MM.1S (cell line): ENCODE data around the gene GPR153.

Source experiments
- DNase-seq: peaks from one replicate; pipeline ENCODE4 v3.0.0-alpha.2; 2015
- H2AFZ ChIP-seq: fragments of 300-600 bp; sonication (generic); 2 replicates; pipeline ENCODE4 v1.6.0; 2016; ENCODE audit warnings: antibody characterized with exemption, low read length
- H3F3A ChIP-seq: fragments of 300-600 bp; sonication (generic); 2 replicates; pipeline ENCODE4 v1.6.1; 2016; ENCODE audit warnings: mild to moderate bottlenecking, antibody characterized with exemption, low read length, moderate library complexity, mixed read lengths; ENCODE audit not compliant: insufficient read depth
- H3K27ac ChIP-seq: fragments of 300-600 bp; sonication (generic); 2 replicates; pipeline ENCODE4 v1.5.1; 2016; ENCODE audit warnings: mild to moderate bottlenecking, low read length
- H3K27me3 ChIP-seq: fragments of 300-600 bp; sonication (generic); replicated peaks from 2 replicates; pipeline ENCODE4 v1.6.0; 2016; ENCODE audit warnings: low read length; ENCODE audit not compliant: insufficient read depth
- H3K36me3 ChIP-seq: fragments of 300-600 bp; sonication (generic); replicated peaks from 2 replicates; pipeline ENCODE4 v1.6.1; 2016; ENCODE audit warnings: mild to moderate bottlenecking, low read length, mixed read lengths; ENCODE audit not compliant: insufficient read depth
- H3K4me1 ChIP-seq: fragments of 300-600 bp; sonication (generic); 2 replicates; pipeline ENCODE4 v1.6.1; 2016; ENCODE audit warnings: low read length, mixed read lengths
- H3K4me2 ChIP-seq: fragments of 300-600 bp; sonication (generic); 2 replicates; pipeline ENCODE4 v1.6.0; 2016; ENCODE audit warnings: low read depth, low read length
- H3K4me3 ChIP-seq: fragments of 300-600 bp; sonication (generic); 2 replicates; pipeline ENCODE4 v1.5.1; 2016; ENCODE audit warnings: low read length, mixed read lengths
- H3K79me2 ChIP-seq: fragments of 300-600 bp; sonication (generic); 2 replicates; pipeline ENCODE4 v1.6.1; 2016; ENCODE audit warnings: mixed run types, low read length, mixed read lengths
- H3K9ac ChIP-seq: fragments of 300-600 bp; sonication (generic); 2 replicates; pipeline ENCODE4 v1.6.1; 2016; ENCODE audit warnings: low read length, mixed read lengths
- H3K9me2 ChIP-seq: fragments of 300-600 bp; sonication (generic); replicated peaks from 2 replicates; pipeline ENCODE4 v1.6.1; 2016; ENCODE audit warnings: mild to moderate bottlenecking, low read length, mixed read lengths; ENCODE audit not compliant: insufficient read depth
- H3K9me3 ChIP-seq: fragments of 300-600 bp; sonication (generic); replicated peaks from 2 replicates; pipeline ENCODE4 v1.6.1; 2016; ENCODE audit warnings: mild to moderate bottlenecking, low read length, mixed read lengths; ENCODE audit not compliant: insufficient read depth
- H4K20me1 ChIP-seq: fragments of 300-600 bp; sonication (generic); 2 replicates; pipeline ENCODE4 v1.6.1; 2016; ENCODE audit warnings: mild to moderate bottlenecking, low read length, moderate library complexity, mixed read lengths; ENCODE audit not compliant: insufficient read depth
- EZH2 ChIP-seq: fragments of 300-600 bp; sonication (generic); optimal IDR thresholded peaks from 2 replicates; pipeline ENCODE3; 2017; ENCODE audit warnings: low read depth, mild to moderate bottlenecking, antibody characterized with exemption, low read length, mixed read lengths
- EZH2phosphoT487 ChIP-seq: fragments of 300-600 bp; sonication (generic); IDR thresholded peaks from 2 replicates; pipeline ENCODE4 v1.6.1; 2018; ENCODE audit warnings: antibody characterized with exemption, low read length
- TF ChIP-seq, protein P1 (sequence below): fragments of 300-600 bp; sonication (generic); IDR thresholded peaks from 2 replicates; pipeline ENCODE4 v1.5.1; 2016; ENCODE audit warnings: antibody characterized with exemption, low read length, mixed read lengths

Gene GPR153

DNA sequence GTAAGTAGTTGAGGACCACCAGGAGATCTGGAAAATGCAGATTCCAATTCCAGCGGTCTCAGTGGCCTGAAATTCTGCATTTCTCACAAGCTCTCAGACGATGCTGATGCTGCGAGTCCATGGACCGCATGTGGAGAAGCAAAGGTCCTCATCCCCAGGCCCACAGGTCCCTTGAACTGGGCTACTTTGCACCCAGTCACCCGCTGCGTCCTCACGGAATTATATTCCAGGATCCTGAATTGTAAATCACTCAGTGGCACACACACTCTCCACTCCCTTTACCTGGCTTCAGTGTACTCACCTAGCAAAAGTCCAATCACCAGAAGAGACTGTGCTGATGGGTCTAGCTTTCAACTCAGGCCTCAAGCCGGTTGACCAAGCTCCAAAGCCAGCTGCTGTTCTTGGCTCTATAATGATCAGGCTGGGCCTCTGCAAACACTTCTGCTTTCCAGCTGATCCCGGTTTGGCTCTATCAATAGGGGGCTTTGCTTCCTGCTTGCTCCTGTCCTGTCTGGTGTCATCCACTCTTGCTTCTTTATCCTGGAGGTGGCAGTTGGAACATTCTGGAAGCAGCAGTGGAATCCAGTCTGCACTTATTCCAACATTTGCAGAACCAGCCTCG lies 60.6 kb downstream of the GPR153 start:
- peak overlapping the region; percentile 56 for H3K4me2 ChIP-seq
- H3K4me1 ChIP-seq = peaks cover 19% of the 10 kb centered on the region
- peaks cover 41% of the 10 kb centered on the region for H3K79me2 ChIP-seq
- H3K9me3 ChIP-seq = no peaks in the 10 kb centered on the region
- TF ChIP-seq EZH2 = no peak
- H3K9ac ChIP-seq = peak overlapping the region; percentile 98; the same call in 1 of the 2 replicates
- no peaks in the 10 kb centered on the region for H3K27me3 ChIP-seq
- no peak for DNase-seq
- peak overlapping the region; percentile 97 for H3K4me3 ChIP-seq
- H3K9me2 ChIP-seq = no peaks in the 10 kb centered on the region
- H3K36me3 ChIP-seq = no peaks in the 10 kb centered on the region; the same call in 1 of the 2 replicates
- H3K27ac ChIP-seq = 0 out of 2 replicates have a peak overlapping the region, but pooled peaks have one; percentile 36
- no peaks in the 10 kb centered on the region for H3F3A ChIP-seq
- peak overlapping the region; percentile 92 for H2AFZ ChIP-seq
- 0 out of 2 replicates have a peak, but pooled peaks cover 9% of the 10 kb centered on the region for H4K20me1 ChIP-seq

DNA sequence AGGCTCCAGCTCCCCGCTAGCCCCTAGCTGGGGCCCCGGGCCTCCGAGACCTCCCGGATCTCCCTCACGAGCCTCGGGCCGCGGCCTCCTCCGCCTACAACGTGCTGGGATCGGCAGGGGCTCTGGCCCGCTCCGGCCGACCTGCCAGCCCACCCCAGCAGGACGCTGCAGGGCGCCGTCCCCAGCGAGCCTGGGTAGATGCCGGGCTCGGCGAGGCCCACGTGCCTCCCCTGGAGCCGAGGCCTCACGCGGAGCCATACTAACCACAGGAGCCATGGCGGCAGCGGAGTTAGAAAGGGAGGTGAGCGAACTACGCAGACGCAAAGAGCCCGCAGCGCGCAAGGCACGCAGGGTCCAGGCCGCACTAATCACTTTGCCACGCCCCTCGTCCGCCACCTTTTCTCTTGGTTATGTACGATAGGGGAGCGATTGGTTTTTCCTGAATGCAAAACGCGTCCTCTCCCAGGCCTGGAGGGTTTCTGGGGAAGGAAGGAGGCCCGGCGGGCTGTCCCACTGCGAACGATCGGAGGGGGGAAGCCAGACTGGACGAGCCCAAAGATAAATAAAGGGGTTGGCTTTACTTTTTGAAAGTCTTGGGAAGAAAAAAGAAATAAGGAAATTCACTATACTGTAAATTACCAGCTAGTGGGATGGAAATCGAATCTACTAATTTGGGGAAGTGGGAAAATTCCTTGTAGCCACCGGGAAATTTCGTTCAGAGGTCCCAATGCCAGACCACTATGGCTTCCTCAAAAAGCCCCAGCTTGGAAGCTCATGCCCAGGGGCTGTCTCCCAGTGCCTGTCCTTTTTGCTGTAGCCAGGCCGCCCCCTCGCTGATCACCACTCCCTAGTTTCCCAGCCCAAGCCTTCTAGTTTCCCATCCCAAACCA lies 61.4 kb downstream of the GPR153 start, which contains the start of gene RPL22:
RPL22 (minus strand) TSS at position 298 of the 890 bp plus-strand sequence; CDS start at position 276, 22 bp downstream.
- Histone ChIP-seq H2AFZ (peak within 1 kb of the TSS; percentile 92), H3K4me1 (peaks cover 19% of the 10 kb centered on the region), H3K9me3 (no peaks in the 10 kb centered on the region), H3K27me3 (no peaks in the 10 kb centered on the region), H3K27ac (peak within 1 kb of the TSS; percentile 44; the same call in 1 of the 2 replicates), H4K20me1 (0 out of 2 replicates have a peak, but pooled peaks cover 9% of the 10 kb centered on the region), H3K79me2 (peaks cover 47% of the 10 kb centered on the region), H3K4me3 (peak within 1 kb of the TSS; percentile 97), H3K9ac (peak within 1 kb of the TSS; percentile 98), H3K36me3 (peaks cover 1% of the 10 kb centered on the region), H3K9me2 (no peaks in the 10 kb centered on the region), H3F3A (no peaks in the 10 kb centered on the region), H3K4me2 (peak within 1 kb of the TSS; percentile 85)
- DNase-seq = peak; percentile 99
- TF ChIP-seq EZH2 (no peak), EZH2phosphoT487 (no peak)
- TF ChIP-seq, protein P1, sequence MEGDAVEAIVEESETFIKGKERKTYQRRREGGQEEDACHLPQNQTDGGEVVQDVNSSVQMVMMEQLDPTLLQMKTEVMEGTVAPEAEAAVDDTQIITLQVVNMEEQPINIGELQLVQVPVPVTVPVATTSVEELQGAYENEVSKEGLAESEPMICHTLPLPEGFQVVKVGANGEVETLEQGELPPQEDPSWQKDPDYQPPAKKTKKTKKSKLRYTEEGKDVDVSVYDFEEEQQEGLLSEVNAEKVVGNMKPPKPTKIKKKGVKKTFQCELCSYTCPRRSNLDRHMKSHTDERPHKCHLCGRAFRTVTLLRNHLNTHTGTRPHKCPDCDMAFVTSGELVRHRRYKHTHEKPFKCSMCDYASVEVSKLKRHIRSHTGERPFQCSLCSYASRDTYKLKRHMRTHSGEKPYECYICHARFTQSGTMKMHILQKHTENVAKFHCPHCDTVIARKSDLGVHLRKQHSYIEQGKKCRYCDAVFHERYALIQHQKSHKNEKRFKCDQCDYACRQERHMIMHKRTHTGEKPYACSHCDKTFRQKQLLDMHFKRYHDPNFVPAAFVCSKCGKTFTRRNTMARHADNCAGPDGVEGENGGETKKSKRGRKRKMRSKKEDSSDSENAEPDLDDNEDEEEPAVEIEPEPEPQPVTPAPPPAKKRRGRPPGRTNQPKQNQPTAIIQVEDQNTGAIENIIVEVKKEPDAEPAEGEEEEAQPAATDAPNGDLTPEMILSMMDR = no peak

DNA sequence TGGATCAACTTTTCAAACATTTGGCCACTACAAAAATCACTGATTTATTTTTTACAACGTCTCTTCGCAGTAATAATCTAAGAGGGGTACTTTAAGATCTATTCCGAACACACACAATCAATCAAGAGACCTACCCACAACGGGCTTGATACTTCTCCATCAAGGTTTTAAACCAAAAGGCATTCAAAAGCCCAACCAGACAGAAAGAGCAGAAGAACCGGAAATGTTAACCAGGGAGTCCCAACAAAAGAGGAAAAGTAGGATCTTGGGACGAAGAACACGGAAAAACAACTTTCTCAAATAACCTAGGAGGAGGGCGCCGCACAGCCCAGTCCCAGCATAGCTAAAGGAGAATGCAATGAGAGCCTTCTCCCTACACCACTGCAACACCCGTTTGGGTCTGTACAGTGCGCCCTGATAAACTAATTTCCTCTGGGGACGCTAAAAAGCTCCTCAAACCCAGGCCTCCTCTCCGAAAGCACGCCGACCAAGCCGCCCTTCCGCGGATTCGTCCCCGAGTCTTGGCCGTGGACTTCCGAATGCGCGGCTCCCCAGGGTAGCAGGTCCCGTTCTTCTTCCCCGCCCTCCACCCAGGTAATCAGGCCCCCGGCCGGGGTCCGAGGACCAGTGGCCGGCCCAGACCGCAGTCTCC lies 62.1 kb downstream of the GPR153 start:
- Histone ChIP-seq H3K27ac (peak overlapping the region; percentile 44; the same call in 1 of the 2 replicates), H4K20me1 (0 out of 2 replicates have a peak, but pooled peaks cover 13% of the 10 kb centered on the region), H3K36me3 (peaks cover 5% of the 10 kb centered on the region), H3K4me3 (peak overlapping the region; percentile 97), H3K4me2 (peak overlapping the region; percentile 85), H3F3A (no peaks in the 10 kb centered on the region), H3K27me3 (no peaks in the 10 kb centered on the region), H3K4me1 (peaks cover 19% of the 10 kb centered on the region), H3K9me3 (no peaks in the 10 kb centered on the region), H2AFZ (peak overlapping the region; percentile 72), H3K9me2 (no peaks in the 10 kb centered on the region), H3K79me2 (peaks cover 54% of the 10 kb centered on the region), H3K9ac (peak overlapping the region; percentile 98)
- DNase-seq = peak; percentile 41
- TF ChIP-seq, protein P1 = no peak
- no peak for TF ChIP-seq EZH2phosphoT487
